Thoracic aorta (tissue), 2 donors: ENCODE results near the gene DCP1B. TPM values are rescaled to one million over a fixed set of nuclear protein-coding genes. Genes with fewer than 3 reads are reported as not detected.

Experiments
- ATAC-seq: fragments of 150-250 bp; one replicate; pipeline ENCODE4 v1.8.0; 2017; ENCODE audit warnings: low read depth; ENCODE audit not compliant: insufficient number of reproducible peaks, low FRiP score
- DNase-seq: peaks from one replicate; pipeline ENCODE4 v3.0.0-alpha.2; 2020; ENCODE audit warnings: low spot score
- H3K27ac ChIP-seq, 2 donors: fragments of 200-600 bp; sonication (generic); 1 replicate in 1 of 2; 2 replicates in 1 of 2; pipeline ENCODE4 v1.5.1; 2016; ENCODE audit warnings: mild to moderate bottlenecking in 2 of 2, moderate library complexity in 2 of 2
- H3K27me3 ChIP-seq: fragments of 200-600 bp; sonication (generic); replicated peaks from 2 replicates; pipeline ENCODE4 v1.6.0; 2016; ENCODE audit warnings: mild to moderate bottlenecking; ENCODE audit not compliant: insufficient read depth
- H3K36me3 ChIP-seq: fragments of 200-600 bp; sonication (generic); one replicate; pipeline ENCODE4 v1.5.1; 2016
- H3K4me1 ChIP-seq, 2 donors: fragments of 200-600 bp; sonication (generic); 1 replicate in 1 of 2; 2 replicates in 1 of 2; pipeline versions ENCODE4 v1.5.1 to v1.6.0; 2016; ENCODE audit warnings: low read depth in 2 of 2, mild to moderate bottlenecking in 1 of 2; ENCODE audit not compliant: control insufficient read depth in 1 of 2
- H3K4me3 ChIP-seq: fragments of 200-600 bp; sonication (generic); 2 replicates; pipeline ENCODE4 v1.5.1; 2016; ENCODE audit warnings: mild to moderate bottlenecking
- H3K9me3 ChIP-seq: fragments of 200-600 bp; sonication (generic); 2 replicates; pipeline ENCODE4 v1.5.1; 2016
- CTCF ChIP-seq: fragments of 200-600 bp; sonication (generic); IDR thresholded peaks from one replicate; pipeline ENCODE4 v1.5.1; 2019; ENCODE audit warnings: antibody characterized with exemption
- total RNA-seq, 2 donors: library from RNA; depleted of rRNA; stranded (reverse); fragments of >200 nt; gene quantifications; one replicate each; pipeline versions ENCODE4 v1.1.0 to v1.2.3, GENCODE V29; 2016

Gene DCP1B
- total RNA-seq, 2 donors from 2014 or later = 16.6 to 19.5 TPM

- DNase-seq = no peak
- no peak for TF ChIP-seq CTCF
These were observed 34.8 kb upstream of the DCP1B start for GRCh38 chr12:2039034-2039433.

GRCh38 chr12:2035431-2036055, 31.3 kb upstream of the DCP1B start:
- no peak overlapping the region for H3K27ac ChIP-seq
- H3K4me3 ChIP-seq = peak overlapping the region; percentile 71
- TF ChIP-seq CTCF = no peak
- DNase-seq (no peak), ATAC-seq (no peak)
- no peaks in the 10 kb centered on the region for H3K27me3 ChIP-seq
- H3K9me3 ChIP-seq = no peaks in the 10 kb centered on the region
- H3K4me1 ChIP-seq = peaks cover 3 to 25% of the 10 kb centered on the region in 2 donors
- H3K36me3 ChIP-seq = no peaks in the 10 kb centered on the region

More at GRCh38 chr12:2039034-2039433, 34.8 kb upstream of the DCP1B start:
- Histone ChIP-seq H3K27me3 (no peaks in the 10 kb centered on the region), H3K4me3 (no peak overlapping the region), H3K9me3 (no peaks in the 10 kb centered on the region), H3K36me3 (no peaks in the 10 kb centered on the region), H3K4me1 (peaks cover 3 to 25% of the 10 kb centered on the region in 2 donors), H3K27ac (no peak overlapping the region)
- ATAC-seq = no peak

- no peaks in the 10 kb centered on the region for H3K27me3 ChIP-seq
- H3K27ac ChIP-seq = no peak overlapping the region
- peak; percentile 93 for TF ChIP-seq CTCF
- no peaks in the 10 kb centered on the region for H3K9me3 ChIP-seq
- ATAC-seq (peak; percentile 32), DNase-seq (no peak)
- H3K36me3 ChIP-seq = no peaks in the 10 kb centered on the region
- H3K4me3 ChIP-seq = peak overlapping the region; percentile 71
- peaks cover 3 to 25% of the 10 kb centered on the region in 2 donors for H3K4me1 ChIP-seq
These were observed 30.6 kb upstream of the DCP1B start for GRCh38 chr12:2034633-2035430.

GRCh38 chr12:2032506-2032905, 28.2 kb upstream of the DCP1B start:
- Histone ChIP-seq H3K4me1 (peaks cover 3 to 12% of the 10 kb centered on the region in 2 donors), H3K4me3 (no peak overlapping the region), H3K9me3 (no peaks in the 10 kb centered on the region), H3K27ac (no peak overlapping the region), H3K36me3 (no peaks in the 10 kb centered on the region), H3K27me3 (no peaks in the 10 kb centered on the region)
- DNase-seq = no peak
- TF ChIP-seq CTCF = no peak
- no peak for ATAC-seq

GRCh38 chr12:2029851-2030250, 25.6 kb upstream of the DCP1B start:
- H3K36me3 ChIP-seq = no peaks in the 10 kb centered on the region
- no peak overlapping the region for H3K27ac ChIP-seq
- peaks cover 0 to 14% of the 10 kb centered on the region in 2 donors for H3K4me1 ChIP-seq
- DNase-seq (no peak), ATAC-seq (no peak)
- no peaks in the 10 kb centered on the region for H3K27me3 ChIP-seq
- H3K4me3 ChIP-seq = no peak overlapping the region
- no peak for TF ChIP-seq CTCF
- H3K9me3 ChIP-seq = no peaks in the 10 kb centered on the region
